BLaER1 treated with 17β-estradiol and CSF1 and Interleukin-3, amounts not matched to agents 10 nM and 100 nM (cell line): Measurements from ENCODE around the gene CSNK2A3.

Experiments
- H3K27ac ChIP-seq, 11 experiments: shearing (Covaris generic); formaldehyde crosslinking; 2 replicates each; pipeline ENCODE4 v1.8.1; 2022
- H3K27me3 ChIP-seq, 11 experiments: shearing (Covaris generic); formaldehyde crosslinking; 2 replicates each; pipeline ENCODE4 v1.8.1; 2022
- H3K36me3 ChIP-seq, 11 experiments: shearing (Covaris generic); formaldehyde crosslinking; 2 replicates each; pipeline ENCODE4 v1.8.1; 2022
- H3K4me1 ChIP-seq, 10 experiments: shearing (Covaris generic); formaldehyde crosslinking; 2 replicates each; pipeline ENCODE4 v1.8.1; 2022
- H3K4me2 ChIP-seq, 11 experiments: shearing (Covaris generic); formaldehyde crosslinking; 2 replicates each; pipeline ENCODE4 v1.8.1; 2022
- H3K4me3 ChIP-seq, 10 experiments: shearing (Covaris generic); formaldehyde crosslinking; 2 replicates each; pipeline ENCODE4 v1.8.1; 2022
- H3K9ac ChIP-seq, 11 experiments: shearing (Covaris generic); formaldehyde crosslinking; 2 replicates each; pipeline ENCODE4 v1.8.1; 2022
- H3K9me3 ChIP-seq, 11 experiments: shearing (Covaris generic); formaldehyde crosslinking; replicated peaks in 1 of 11; 2 replicates each; pipeline ENCODE4 v1.8.1; 2022
- H4K20me1 ChIP-seq, 11 experiments: shearing (Covaris generic); formaldehyde crosslinking; 2 replicates each; pipeline ENCODE4 v1.8.1; 2022
- Cebpa-rat ChIP-seq, 11 experiments: shearing (Covaris generic); IDR thresholded peaks; 2 replicates each; pipeline ENCODE4 v1.8.1; 2022

CSNK2A3 gene

GRCh38 chr11:11349870-11350337 lies 3.1 kb downstream of the CSNK2A3 start:
- Histone ChIP-seq H3K9ac (no peak overlapping the region), H3K27ac (no peak overlapping the region), H3K4me2 (no peak overlapping the region), H3K4me1 (no peaks in the 10 kb centered on the region), H3K27me3 (no peaks in the 10 kb centered on the region), H3K36me3 (no peaks in the 10 kb centered on the region), H3K4me3 (no peak overlapping the region), H3K9me3 (no peaks in the 10 kb centered on the region), H4K20me1 (no peaks in the 10 kb centered on the region)
- no peak for TF ChIP-seq Cebpa-rat (IDR thresholded peaks at IDR 0.05)

- no peak for TF ChIP-seq Cebpa-rat (IDR thresholded peaks at IDR 0.05)
- no peak overlapping the region for H3K27ac ChIP-seq
- no peaks in the 10 kb centered on the region for H3K27me3 ChIP-seq
Measured at GRCh38 chr11:11349106-11349825, 3.8 kb downstream of the CSNK2A3 start.

GRCh38 chr11:11348303-11348702 lies 4.7 kb downstream of the CSNK2A3 start:
- no peaks in the 10 kb centered on the region for H3K27me3 ChIP-seq
- H4K20me1 ChIP-seq, result no peaks in the 10 kb centered on the region
- no peak overlapping the region for H3K4me3 ChIP-seq
- no peak overlapping the region for H3K9ac ChIP-seq
- TF ChIP-seq Cebpa-rat (IDR thresholded peaks at IDR 0.05), result no peak
- H3K4me1 ChIP-seq, result no peaks in the 10 kb centered on the region
- H3K27ac ChIP-seq, result no peak overlapping the region
- H3K4me2 ChIP-seq, result no peak overlapping the region
- H3K9me3 ChIP-seq, result no peaks in the 10 kb centered on the region
- H3K36me3 ChIP-seq, result no peaks in the 10 kb centered on the region

More at GRCh38 chr11:11349106-11349825, 3.8 kb downstream of the CSNK2A3 start:
- H3K36me3 ChIP-seq, result no peaks in the 10 kb centered on the region
- no peaks in the 10 kb centered on the region for H3K9me3 ChIP-seq
- H3K9ac ChIP-seq, result no peak overlapping the region
- H3K4me1 ChIP-seq, result no peaks in the 10 kb centered on the region
- no peak overlapping the region for H3K4me3 ChIP-seq
- no peaks in the 10 kb centered on the region for H4K20me1 ChIP-seq
- no peak overlapping the region for H3K4me2 ChIP-seq

GRCh38 chr11:11347592-11347991 lies 5.5 kb downstream of the CSNK2A3 start:
- no peak for TF ChIP-seq Cebpa-rat (IDR thresholded peaks at IDR 0.05)
- Histone ChIP-seq H3K4me3 (no peak overlapping the region), H3K27me3 (no peaks in the 10 kb centered on the region), H3K27ac (no peak overlapping the region), H4K20me1 (no peaks in the 10 kb centered on the region), H3K36me3 (no peaks in the 10 kb centered on the region), H3K4me1 (no peaks in the 10 kb centered on the region), H3K9me3 (no peaks in the 10 kb centered on the region), H3K4me2 (no peak overlapping the region), H3K9ac (no peak overlapping the region)

- no peaks in the 10 kb centered on the region for H3K9me3 ChIP-seq
- H3K9ac ChIP-seq, result no peak overlapping the region
- no peak overlapping the region for H3K27ac ChIP-seq
- H4K20me1 ChIP-seq, result no peaks in the 10 kb centered on the region
- H3K4me2 ChIP-seq, result no peak overlapping the region
- no peaks in the 10 kb centered on the region for H3K4me1 ChIP-seq
- H3K4me3 ChIP-seq, result no peak overlapping the region
- no peaks in the 10 kb centered on the region for H3K27me3 ChIP-seq
- no peaks in the 10 kb centered on the region for H3K36me3 ChIP-seq
- TF ChIP-seq Cebpa-rat (IDR thresholded peaks at IDR 0.05), result no peak
Measured at GRCh38 chr11:11346303-11346702, 6.7 kb downstream of the CSNK2A3 start.

- no peak overlapping the region for H3K27ac ChIP-seq
- H3K27me3 ChIP-seq, result no peaks in the 10 kb centered on the region
Measured at GRCh38 chr11:11345099-11345498, 8.0 kb downstream of the CSNK2A3 start.

GRCh38 chr11:11344045-11344444 lies 9.0 kb downstream of the CSNK2A3 start:
- H3K9me3 ChIP-seq, result no peaks in the 10 kb centered on the region
- no peaks in the 10 kb centered on the region for H4K20me1 ChIP-seq
- no peak overlapping the region for H3K9ac ChIP-seq
- no peaks in the 10 kb centered on the region for H3K4me1 ChIP-seq
- no peak for TF ChIP-seq Cebpa-rat (IDR thresholded peaks at IDR 0.05)
- no peaks in the 10 kb centered on the region for H3K27me3 ChIP-seq
- no peaks in the 10 kb centered on the region for H3K36me3 ChIP-seq
- H3K4me3 ChIP-seq, result no peak overlapping the region
- no peak overlapping the region for H3K27ac ChIP-seq
- no peak overlapping the region for H3K4me2 ChIP-seq

More at GRCh38 chr11:11345099-11345498, 8.0 kb downstream of the CSNK2A3 start:
- Histone ChIP-seq H3K4me1 (no peaks in the 10 kb centered on the region), H3K9me3 (no peaks in the 10 kb centered on the region), H3K9ac (no peak overlapping the region), H3K36me3 (no peaks in the 10 kb centered on the region), H3K4me2 (no peak overlapping the region), H4K20me1 (no peaks in the 10 kb centered on the region), H3K4me3 (no peak overlapping the region)
- TF ChIP-seq Cebpa-rat (IDR thresholded peaks at IDR 0.05), result no peak

- no peak for TF ChIP-seq Cebpa-rat (IDR thresholded peaks at IDR 0.05)
- Histone ChIP-seq H3K27me3 (no peaks in the 10 kb centered on the region), H3K27ac (no peak overlapping the region)
Measured at GRCh38 chr11:11338304-11338703, 14.7 kb downstream of the CSNK2A3 start.

GRCh38 chr11:11336664-11337063 lies 16.4 kb downstream of the CSNK2A3 start:
- no peak for TF ChIP-seq Cebpa-rat (IDR thresholded peaks at IDR 0.05)
- no peak overlapping the region for H3K27ac ChIP-seq
- H3K4me1 ChIP-seq, result no peaks in the 10 kb centered on the region
- no peak overlapping the region for H3K4me3 ChIP-seq
- H3K4me2 ChIP-seq, result no peak overlapping the region
- H3K9me3 ChIP-seq, result no peaks in the 10 kb centered on the region
- H3K27me3 ChIP-seq, result no peaks in the 10 kb centered on the region
- no peaks in the 10 kb centered on the region for H4K20me1 ChIP-seq
- no peaks in the 10 kb centered on the region for H3K36me3 ChIP-seq
- H3K9ac ChIP-seq, result no peak overlapping the region

More at GRCh38 chr11:11338304-11338703, 14.7 kb downstream of the CSNK2A3 start:
- H3K36me3 ChIP-seq, result no peaks in the 10 kb centered on the region
- H3K4me1 ChIP-seq, result no peaks in the 10 kb centered on the region
- H3K9ac ChIP-seq, result no peak overlapping the region
- H4K20me1 ChIP-seq, result no peaks in the 10 kb centered on the region
- no peak overlapping the region for H3K4me2 ChIP-seq
- no peaks in the 10 kb centered on the region for H3K9me3 ChIP-seq
- no peak overlapping the region for H3K4me3 ChIP-seq

- TF ChIP-seq Cebpa-rat (IDR thresholded peaks at IDR 0.05), result no peak
- no peaks in the 10 kb centered on the region for H3K9me3 ChIP-seq
- no peak overlapping the region for H3K9ac ChIP-seq
- H4K20me1 ChIP-seq, result no peaks in the 10 kb centered on the region; a peak in 1 of 22 replicates
- no peaks in the 10 kb centered on the region for H3K4me1 ChIP-seq
- no peaks in the 10 kb centered on the region for H3K36me3 ChIP-seq
- no peaks in the 10 kb centered on the region for H3K27me3 ChIP-seq
- H3K27ac ChIP-seq, result no peak overlapping the region
- no peak overlapping the region for H3K4me3 ChIP-seq
- no peak overlapping the region for H3K4me2 ChIP-seq
Measured at GRCh38 chr11:11335043-11335442, 18.0 kb downstream of the CSNK2A3 start.
